ENCODE measurements around the gene OPCML.

DNA sequence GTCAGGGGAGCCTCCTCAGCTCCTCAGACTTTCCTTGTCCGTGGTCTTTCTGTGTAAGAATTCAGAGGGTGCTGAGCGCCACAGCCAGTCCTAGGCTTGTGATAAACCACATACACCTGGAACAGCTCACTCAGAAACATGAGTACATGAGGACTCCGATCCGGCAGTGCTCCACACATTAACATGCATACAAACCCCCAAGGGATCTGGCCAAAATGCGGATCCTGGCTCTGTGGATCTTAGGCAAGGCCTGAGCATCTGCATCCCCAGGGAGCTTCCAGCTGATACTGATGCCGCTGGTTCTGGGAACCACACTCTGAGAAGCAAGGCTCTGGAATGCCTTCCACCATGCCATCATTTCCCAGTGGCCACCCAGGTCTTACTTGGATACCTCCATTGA is 20.6 kb upstream of the OPCML start:
- TF ChIP-seq TAF1 (IDR thresholded peaks at IDR 0.05; ENCODE audit: low read depth) (no peak), POLR2AphosphoS5 (IDR thresholded peaks at IDR 0.05) (no peak)
